ENCODE measurements around the gene GFAP.

DNA sequence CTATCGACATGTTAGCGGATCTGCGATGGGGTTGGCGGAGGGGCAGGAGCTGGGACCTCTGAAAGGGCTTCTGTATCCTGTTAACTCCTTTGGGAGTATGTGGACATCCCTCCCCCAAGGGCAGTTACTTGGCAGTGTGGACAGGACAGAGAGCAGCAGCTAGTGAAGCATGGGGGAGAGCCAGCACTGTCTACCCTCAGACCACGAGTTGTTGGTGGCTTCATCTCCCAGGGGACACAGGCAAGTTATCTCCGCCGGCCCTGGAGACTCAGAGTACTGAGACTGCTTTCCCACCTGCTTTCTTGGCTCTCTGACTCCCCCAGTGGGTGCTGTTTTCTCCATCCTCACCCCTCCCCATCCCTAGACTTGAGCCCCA lies 5.3 kb upstream of the GFAP start:
- TF ChIP-seq ZNF274 (IDR thresholded peaks at IDR 0.05; ENCODE audit: low read depth, low read length), result no peak
- TF ChIP-seq YY1 (IDR thresholded peaks at IDR 0.05; ENCODE audit: insufficient read depth, insufficient read length), result no peak
